ENCODE results near the gene KIF23.

Gene KIF23

GRCh38 chr15:69408841-69409240, 5.3 kb upstream of the KIF23 start:
- no peak for TF ChIP-seq CTCF (IDR thresholded peaks at IDR 0.05; ENCODE audit: low read depth, low read length, missing control alignments)
- Histone ChIP-seq H3K27me3 (replicated peaks) (no peaks in the 10 kb centered on the region), H3K36me3 (replicated peaks) (no peaks in the 10 kb centered on the region), H3K27ac (no peak overlapping the region), H3K4me3 (ENCODE audit: low read depth, low read length) (no peak overlapping the region)
- DNase-seq, result no peak
- in situ Hi-C loops (cut with HindIII; ENCODE audit: low pct_ligation_motif_present, low sequenced_read_pairs), result no loop called here

- DNase-seq, result no peak
- Histone ChIP-seq H3K36me3 (replicated peaks) (no peaks in the 10 kb centered on the region), H3K27me3 (replicated peaks) (no peaks in the 10 kb centered on the region), H3K4me3 (ENCODE audit: low read depth, low read length) (no peak overlapping the region), H3K27ac (no peak overlapping the region)
- TF ChIP-seq CTCF (IDR thresholded peaks at IDR 0.05; ENCODE audit: low read depth, low read length, missing control alignments), result peak; percentile 58
- in situ Hi-C loops (cut with HindIII; ENCODE audit: low pct_ligation_motif_present, low sequenced_read_pairs), result no loop called here
Observed at GRCh38 chr15:69410248-69410874, 3.8 kb upstream of the KIF23 start.

- no peak overlapping the region for H3K4me3 ChIP-seq (ENCODE audit: low read depth, low read length)
- no peaks in the 10 kb centered on the region for H3K36me3 ChIP-seq (replicated peaks)
- in situ Hi-C loops (cut with HindIII; ENCODE audit: low pct_ligation_motif_present, low sequenced_read_pairs), result no loop called here
- no peak overlapping the region for H3K27ac ChIP-seq
- TF ChIP-seq CTCF (IDR thresholded peaks at IDR 0.05; ENCODE audit: low read depth, low read length, missing control alignments), result no peak
- H3K27me3 ChIP-seq (replicated peaks), result no peaks in the 10 kb centered on the region
- no peak for DNase-seq
Observed at GRCh38 chr15:69412274-69412673, 1.9 kb upstream of the KIF23 start.

GRCh38 chr15:69412701-69413100, 1.4 kb upstream of the KIF23 start:
- in situ Hi-C loops (cut with HindIII; ENCODE audit: low pct_ligation_motif_present, low sequenced_read_pairs), result no loop called here
- TF ChIP-seq CTCF (IDR thresholded peaks at IDR 0.05; ENCODE audit: low read depth, low read length, missing control alignments), result no peak

GRCh38 chr15:69414701-69415167, 585 bp downstream of the KIF23 start:
- Histone ChIP-seq H3K4me3 (ENCODE audit: low read depth, low read length) (peak overlapping the region; percentile 91), H3K27me3 (replicated peaks) (no peaks in the 10 kb centered on the region), H3K36me3 (replicated peaks) (no peaks in the 10 kb centered on the region), H3K27ac (peak overlapping the region; percentile 89)
- no peak for TF ChIP-seq CTCF (IDR thresholded peaks at IDR 0.05; ENCODE audit: low read depth, low read length, missing control alignments)
- DNase-seq, result peak; percentile 92
- in situ Hi-C loops (cut with HindIII; ENCODE audit: low pct_ligation_motif_present, low sequenced_read_pairs), result no loop called here

More at GRCh38 chr15:69412701-69413100, 1.4 kb upstream of the KIF23 start:
- Histone ChIP-seq H3K27me3 (replicated peaks) (no peaks in the 10 kb centered on the region), H3K4me3 (ENCODE audit: low read depth, low read length) (no peak overlapping the region), H3K36me3 (replicated peaks) (no peaks in the 10 kb centered on the region), H3K27ac (no peak overlapping the region)
- DNase-seq, result no peak

- DNase-seq, result no peak
- Histone ChIP-seq H3K27me3 (replicated peaks) (no peaks in the 10 kb centered on the region), H3K4me3 (ENCODE audit: low read depth, low read length) (peak overlapping the region; percentile 91), H3K36me3 (replicated peaks) (no peaks in the 10 kb centered on the region), H3K27ac (peak overlapping the region; percentile 89)
- in situ Hi-C loops (cut with HindIII; ENCODE audit: low pct_ligation_motif_present, low sequenced_read_pairs), result no loop called here
- no peak for TF ChIP-seq CTCF (IDR thresholded peaks at IDR 0.05; ENCODE audit: low read depth, low read length, missing control alignments)
Observed at GRCh38 chr15:69415381-69415780, 1.2 kb downstream of the KIF23 start.

Measured in brain microvascular endothelial cell (primary cell).